MM.1S (cell line): Measurements from ENCODE around the gene NRXN3.

Experiments used
- CTCF ChIP-seq: fragments of 300-600 bp; sonication (generic); IDR thresholded peaks from 2 replicates; pipeline ENCODE4 v1.5.1; 2016; ENCODE audit warnings: antibody characterized with exemption, low read length, mixed read lengths
- EZH2 ChIP-seq: fragments of 300-600 bp; sonication (generic); optimal IDR thresholded peaks from 2 replicates; pipeline ENCODE3; 2017; ENCODE audit warnings: low read depth, mild to moderate bottlenecking, antibody characterized with exemption, low read length, mixed read lengths
- EZH2phosphoT487 ChIP-seq: fragments of 300-600 bp; sonication (generic); IDR thresholded peaks from 2 replicates; pipeline ENCODE4 v1.6.1; 2018; ENCODE audit warnings: antibody characterized with exemption, low read length

DNA sequence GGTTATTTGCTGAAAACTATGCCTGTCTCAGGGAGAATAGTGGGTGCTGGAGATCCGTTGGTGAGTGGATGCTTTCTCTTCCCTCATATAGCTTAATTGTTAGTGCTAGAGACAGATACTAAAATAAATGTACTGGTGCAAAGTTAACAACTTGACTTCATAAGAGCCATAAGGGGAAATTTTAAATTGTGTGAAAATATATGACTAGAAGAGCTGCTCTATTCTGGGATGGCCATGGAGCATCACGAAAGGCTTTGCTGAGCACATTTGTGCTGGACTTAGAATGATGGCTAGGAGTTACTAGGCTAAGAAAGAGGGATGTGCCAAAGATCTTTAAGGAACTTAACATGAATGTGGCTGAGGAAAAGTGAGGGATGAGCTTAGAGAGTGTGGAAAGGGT, 668.8 kb downstream of the NRXN3 start:
- TF ChIP-seq CTCF: no peak
- no peak for TF ChIP-seq EZH2phosphoT487
- TF ChIP-seq EZH2: no peak
